SK-N-MC (cell line): Measurements from ENCODE around the gene BRSK2.

Source experiments
- EZH2 ChIP-seq: fragments of 200-600 bp; sonication (generic); IDR thresholded peaks from one replicate; pipeline ENCODE4 v1.6.1; 2017; ENCODE audit warnings: antibody characterized with exemption
- FOXP2 ChIP-seq: optimal IDR thresholded peaks from 2 replicates; pipeline ENCODE3; 2011; ENCODE audit warnings: mild to moderate bottlenecking, moderate library complexity; ENCODE audit not compliant: insufficient read depth; ENCODE audit errors: extremely low read length, control extremely low read depth
- POLR2AphosphoS5 ChIP-seq: IDR thresholded peaks from 2 replicates; pipeline ENCODE4 v1.6.1; 2012; ENCODE audit warnings: mild to moderate bottlenecking, low read depth, low read length, borderline replicate concordance

GRCh38 chr11:1442163-1442562 is 52.4 kb downstream of the BRSK2 start:
- no peak for TF ChIP-seq EZH2
- no peak for TF ChIP-seq POLR2AphosphoS5
- no peak for TF ChIP-seq FOXP2
